ENCODE data around the gene KRTAP3-3. TPM values are rescaled to one million over a fixed set of nuclear protein-coding genes. Genes with fewer than 3 reads are reported as not detected.

KRTAP3-3 gene
- total RNA-seq, 1 donor from 2014 or later: not detected

- no peak for DNase-seq
- peak; percentile 79 for TF ChIP-seq CTCF (IDR thresholded peaks at IDR 0.05; ENCODE audit: partially characterized antibody, unreplicated experiment)
- Mint-ChIP-seq H3K9me3 (ENCODE audit: unreplicated experiment) (no peaks in the 10 kb centered on the region), H3K27ac (ENCODE audit: unreplicated experiment) (no peak overlapping the region), H3K27me3 (ENCODE audit: unreplicated experiment) (no peaks in the 10 kb centered on the region), H3K4me1 (ENCODE audit: low read depth, unreplicated experiment) (no peaks in the 10 kb centered on the region), H3K36me3 (ENCODE audit: unreplicated experiment) (no peaks in the 10 kb centered on the region), H3K4me3 (ENCODE audit: unreplicated experiment) (no peak overlapping the region)
These were observed 30.1 kb downstream of the KRTAP3-3 start for GRCh38 chr17:40963838-40964237.

GRCh38 chr17:40962059-40962561, 31.9 kb downstream of the KRTAP3-3 start:
- Mint-ChIP-seq H3K27me3 (ENCODE audit: unreplicated experiment) (no peaks in the 10 kb centered on the region), H3K9me3 (ENCODE audit: unreplicated experiment) (no peaks in the 10 kb centered on the region), H3K27ac (ENCODE audit: unreplicated experiment) (no peak overlapping the region), H3K4me3 (ENCODE audit: unreplicated experiment) (no peak overlapping the region), H3K4me1 (ENCODE audit: low read depth, unreplicated experiment) (no peaks in the 10 kb centered on the region), H3K36me3 (ENCODE audit: unreplicated experiment) (no peaks in the 10 kb centered on the region)
- TF ChIP-seq CTCF (IDR thresholded peaks at IDR 0.05; ENCODE audit: partially characterized antibody, unreplicated experiment): no peak
- no peak for DNase-seq

- Mint-ChIP-seq H3K27ac (ENCODE audit: unreplicated experiment) (no peak overlapping the region), H3K4me1 (ENCODE audit: low read depth, unreplicated experiment) (no peaks in the 10 kb centered on the region), H3K27me3 (ENCODE audit: unreplicated experiment) (no peaks in the 10 kb centered on the region), H3K36me3 (ENCODE audit: unreplicated experiment) (no peaks in the 10 kb centered on the region), H3K9me3 (ENCODE audit: unreplicated experiment) (no peaks in the 10 kb centered on the region), H3K4me3 (ENCODE audit: unreplicated experiment) (no peak overlapping the region)
- no peak for DNase-seq
- TF ChIP-seq CTCF (IDR thresholded peaks at IDR 0.05; ENCODE audit: partially characterized antibody, unreplicated experiment): no peak
These were observed 32.4 kb downstream of the KRTAP3-3 start for GRCh38 chr17:40961591-40961990.

GRCh38 chr17:40960144-40960543, 33.8 kb downstream of the KRTAP3-3 start:
- H3K9me3 Mint-ChIP-seq (ENCODE audit: unreplicated experiment): no peaks in the 10 kb centered on the region
- H3K27me3 Mint-ChIP-seq (ENCODE audit: unreplicated experiment): no peaks in the 10 kb centered on the region
- DNase-seq: no peak
- H3K36me3 Mint-ChIP-seq (ENCODE audit: unreplicated experiment): no peaks in the 10 kb centered on the region
- TF ChIP-seq CTCF (IDR thresholded peaks at IDR 0.05; ENCODE audit: partially characterized antibody, unreplicated experiment): no peak
- H3K27ac Mint-ChIP-seq (ENCODE audit: unreplicated experiment): no peak overlapping the region
- H3K4me3 Mint-ChIP-seq (ENCODE audit: unreplicated experiment): no peak overlapping the region
- H3K4me1 Mint-ChIP-seq (ENCODE audit: low read depth, unreplicated experiment): no peaks in the 10 kb centered on the region

GRCh38 chr17:40958086-40958953, 35.6 kb downstream of the KRTAP3-3 start:
- peaks cover 1% of the 10 kb centered on the region for H3K9me3 Mint-ChIP-seq (ENCODE audit: unreplicated experiment)

More at GRCh38 chr17:40958086-40958953, 35.6 kb downstream of the KRTAP3-3 start:
- Mint-ChIP-seq H3K27me3 (ENCODE audit: unreplicated experiment) (no peaks in the 10 kb centered on the region), H3K36me3 (ENCODE audit: unreplicated experiment) (no peaks in the 10 kb centered on the region), H3K27ac (ENCODE audit: unreplicated experiment) (no peak overlapping the region), H3K4me3 (ENCODE audit: unreplicated experiment) (no peak overlapping the region), H3K4me1 (ENCODE audit: low read depth, unreplicated experiment) (no peaks in the 10 kb centered on the region)
- no peak for TF ChIP-seq CTCF (IDR thresholded peaks at IDR 0.05; ENCODE audit: partially characterized antibody, unreplicated experiment)
- DNase-seq: no peak
